Upper lobe of right lung (tissue), 1 donor: ENCODE measurements around the gene TSPAN7. TPM values are rescaled to one million over a fixed set of nuclear protein-coding genes. Genes with fewer than 3 reads are reported as not detected.

Experiments used
- ATAC-seq: fragments of 200-7000 bp; cut with Tn5 transposase; one replicate; pipeline ENCODE4 v1.9.1; 2020; ENCODE audit warnings: mild to moderate bottlenecking, moderate library complexity
- DNase-seq: peaks from one replicate; pipeline ENCODE4 v3.0.0-alpha.2; 2020
- H3K27ac ChIP-seq: fragments of 200-600 bp; one replicate; pipeline ENCODE4 v1.8.0; 2022
- H3K27me3 ChIP-seq: fragments of 200-600 bp; one replicate; pipeline ENCODE4 v1.8.0; 2022; ENCODE audit warnings: mild to moderate bottlenecking
- H3K36me3 ChIP-seq: fragments of 200-600 bp; one replicate; pipeline ENCODE4 v1.8.0; 2022
- H3K4me1 ChIP-seq: fragments of 200-600 bp; one replicate; pipeline ENCODE4 v1.8.0; 2022
- H3K4me3 ChIP-seq: fragments of 200-600 bp; one replicate; pipeline ENCODE4 v1.8.0; 2022; ENCODE audit warnings: mild to moderate bottlenecking
- H3K9me3 ChIP-seq: fragments of 200-600 bp; one replicate; pipeline ENCODE4 v1.8.0; 2022
- CTCF ChIP-seq: fragments of 200-600 bp; IDR thresholded peaks from one replicate; pipeline ENCODE4 v1.8.0; 2022; ENCODE audit warnings: antibody characterized with exemption
- intact Hi-C: fragments of 100-400 bp; cut with DNase I; formaldehyde crosslinking; loops from one replicate; pipeline ENCODE4 v1.11.0; 2022
- total RNA-seq: library from RNA; stranded (reverse); fragmentation: NEBNext Ultra II Directional; extraction: Animal tissue kit (Norgen Biotek cat#: 25700); gene quantifications from one replicate; pipeline ENCODE4 v1.2.1, GENCODE V29; 2021
- donor health status: DM: no; HTN: yes; CAD: no; lungs with severe emphysema.

Gene TSPAN7
- total RNA-seq, 1 donor from 2014 or later: 74.8 TPM

GRCh38 chrX:38620623-38621022, 59.3 kb downstream of the TSPAN7 start:
- no peaks in the 10 kb centered on the region for H3K4me1 ChIP-seq
- H3K27me3 ChIP-seq: no peaks in the 10 kb centered on the region
- ATAC-seq: no peak
- intact Hi-C loops: no loop called here
- no peak overlapping the region for H3K27ac ChIP-seq
- H3K36me3 ChIP-seq: no peaks in the 10 kb centered on the region
- DNase-seq: no peak
- H3K9me3 ChIP-seq: no peaks in the 10 kb centered on the region
- no peak overlapping the region for H3K4me3 ChIP-seq
- no peak for TF ChIP-seq CTCF

DNA sequence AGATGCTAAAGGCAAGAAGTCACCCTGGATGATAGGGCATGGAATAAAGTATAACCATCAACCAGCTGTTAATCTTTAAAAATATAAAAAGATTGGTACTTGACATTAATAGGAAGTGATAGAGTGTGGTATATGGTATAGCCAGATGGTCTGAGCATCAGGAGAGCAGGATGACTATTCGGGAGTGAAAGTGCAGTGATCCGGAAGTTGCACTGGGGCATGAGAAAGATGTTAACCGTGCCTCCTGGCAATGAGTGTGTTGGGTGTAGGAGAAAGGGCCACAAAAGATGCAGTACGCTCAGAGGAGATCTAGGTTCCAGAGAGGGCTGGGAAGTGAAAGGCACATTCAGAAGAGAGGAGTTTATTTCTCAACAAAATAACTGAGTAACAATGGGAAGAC, 65.0 kb downstream of the TSPAN7 start:
- TF ChIP-seq CTCF: no peak
- H3K36me3 ChIP-seq: no peaks in the 10 kb centered on the region
- H3K27ac ChIP-seq: no peak overlapping the region
- H3K4me1 ChIP-seq: no peaks in the 10 kb centered on the region
- no peaks in the 10 kb centered on the region for H3K27me3 ChIP-seq
- intact Hi-C loops: no loop called here
- no peak for DNase-seq
- no peaks in the 10 kb centered on the region for H3K9me3 ChIP-seq
- no peak for ATAC-seq
- H3K4me3 ChIP-seq: no peak overlapping the region

GRCh38 chrX:38627683-38628082, 66.3 kb downstream of the TSPAN7 start:
- H3K4me1 ChIP-seq: no peaks in the 10 kb centered on the region
- H3K4me3 ChIP-seq: no peak overlapping the region
- H3K27me3 ChIP-seq: no peaks in the 10 kb centered on the region
- peak; percentile 45 for TF ChIP-seq CTCF
- no peak for DNase-seq
- peak; percentile 86 for ATAC-seq
- H3K36me3 ChIP-seq: no peaks in the 10 kb centered on the region
- no peak overlapping the region for H3K27ac ChIP-seq
- no peaks in the 10 kb centered on the region for H3K9me3 ChIP-seq
- intact Hi-C loops: no loop called here

GRCh38 chrX:38628587-38628986, 67.2 kb downstream of the TSPAN7 start:
- ATAC-seq: no peak
- intact Hi-C loops: no loop called here
- TF ChIP-seq CTCF: no peak
- no peaks in the 10 kb centered on the region for H3K27me3 ChIP-seq
- no peak for DNase-seq
- H3K36me3 ChIP-seq: no peaks in the 10 kb centered on the region
- H3K4me3 ChIP-seq: no peak overlapping the region
- no peaks in the 10 kb centered on the region for H3K4me1 ChIP-seq
- H3K9me3 ChIP-seq: no peaks in the 10 kb centered on the region
- no peak overlapping the region for H3K27ac ChIP-seq

DNA sequence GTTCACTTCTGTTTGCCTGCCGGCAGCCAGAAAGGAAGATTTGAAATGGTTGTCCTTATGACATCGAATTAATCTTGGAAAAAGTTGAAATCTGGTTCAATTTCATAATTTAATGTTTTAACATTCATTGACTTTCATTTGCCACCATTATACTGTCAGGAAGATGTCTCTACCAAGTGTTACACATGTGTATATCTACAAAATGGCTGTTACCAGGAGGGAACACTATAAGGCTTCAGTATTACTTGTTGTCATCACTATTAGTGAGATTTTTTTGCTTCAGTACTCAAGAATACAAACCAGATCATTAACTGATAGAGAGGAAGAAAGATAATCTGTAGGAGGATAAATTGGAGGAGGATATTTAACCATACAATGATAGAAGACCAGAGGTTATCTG, 71.2 kb downstream of the TSPAN7 start:
- Histone ChIP-seq H3K27me3 (no peaks in the 10 kb centered on the region), H3K27ac (no peak overlapping the region), H3K4me1 (no peaks in the 10 kb centered on the region), H3K36me3 (no peaks in the 10 kb centered on the region), H3K4me3 (no peak overlapping the region), H3K9me3 (no peaks in the 10 kb centered on the region)
- DNase-seq (no peak), ATAC-seq (no peak)
- intact Hi-C loops: no loop called here
- TF ChIP-seq CTCF: no peak

DNA sequence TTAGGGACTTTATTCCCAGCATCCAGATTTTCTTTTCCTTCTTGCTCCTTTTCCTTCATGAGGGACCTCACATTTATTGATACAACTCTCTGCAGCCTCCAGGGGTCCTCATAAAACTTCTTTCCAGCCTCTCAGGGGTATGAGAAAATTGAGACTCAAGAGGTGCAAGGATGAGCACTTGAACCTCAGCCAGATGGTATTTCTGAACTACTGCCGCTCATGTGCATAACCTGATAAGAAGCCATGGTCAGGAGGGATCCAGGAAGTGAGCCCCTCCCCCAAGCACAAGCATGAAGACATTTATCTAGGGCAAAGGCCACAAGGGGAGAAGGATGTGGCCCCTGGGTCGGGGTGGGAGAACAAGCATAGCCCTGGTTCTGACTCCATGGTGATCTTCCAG, 73.3 kb downstream of the TSPAN7 start:
- no peak for ATAC-seq
- H3K36me3 ChIP-seq: no peaks in the 10 kb centered on the region
- H3K27me3 ChIP-seq: no peaks in the 10 kb centered on the region
- no peak for TF ChIP-seq CTCF
- H3K4me3 ChIP-seq: no peak overlapping the region
- no peaks in the 10 kb centered on the region for H3K4me1 ChIP-seq
- intact Hi-C loops: no loop called here
- H3K27ac ChIP-seq: no peak overlapping the region
- DNase-seq: no peak
- no peaks in the 10 kb centered on the region for H3K9me3 ChIP-seq
